Common myeloid progenitor, CD34-positive (primary cell): ENCODE results near the gene MYF5.
A peak's percentile ranks its signal among the peaks of the same experiment; 100 is the strongest.

Experiments
- CTCF ChIA-PET: fragments of 350-600 bp; sonication (Branson Sonifier 250); formaldehyde crosslinking; loops from one replicate; lab custom pipeline; 2021; ENCODE audit warnings: antibody characterized with exemption; lab: Charles Lee
- POLR2A ChIA-PET: fragments of 350-600 bp; sonication (Branson Sonifier 250); formaldehyde crosslinking; loops from one replicate; lab custom pipeline; 2021; ENCODE audit warnings: antibody characterized with exemption; lab: Charles Lee
- DNase-seq, 3 donors: peaks; one replicate each; pipeline versions ENCODE4 v3.0.0 to v3.0.0-alpha.2; 2013
- H3K27ac ChIP-seq, 2 experiments: 1 replicate in 1 of 2; 2 replicates in 1 of 2; pipeline ENCODE4 v1.7.0; 2013; ENCODE audit warnings: inconsistent platforms in 2 of 2, low read length in 2 of 2, mild to moderate bottlenecking in 2 of 2, low read depth in 1 of 2, moderate library complexity in 1 of 2; ENCODE audit not compliant: severe bottlenecking in 2 of 2, insufficient read depth in 1 of 2, poor library complexity in 1 of 2
- H3K27me3 ChIP-seq, 5 experiments: replicated peaks in 2 of 5; 1 replicate in 3 of 5; 2 replicates in 2 of 5; pipeline versions ENCODE4 v1.6.1 to v1.7.0; 2013; ENCODE audit warnings: low read length in 4 of 5, mild to moderate bottlenecking in 2 of 5, moderate library complexity in 2 of 5, inconsistent platforms in 1 of 5; ENCODE audit not compliant: insufficient read depth in 5 of 5, control insufficient read depth in 4 of 5
- H3K36me3 ChIP-seq, 4 experiments: 1 replicate in 2 of 4; 2 replicates in 2 of 4; pipeline versions ENCODE4 v1.6.1 to v1.7.0; 2013; ENCODE audit warnings: low read length in 3 of 4, control low read depth in 1 of 4, mild to moderate bottlenecking in 1 of 4; ENCODE audit not compliant: control insufficient read depth in 4 of 4, insufficient read depth in 4 of 4
- H3K4me1 ChIP-seq, 4 experiments: 1 replicate in 3 of 4; 2 replicates in 1 of 4; pipeline versions ENCODE4 v1.6.1 to v1.7.1; 2013; ENCODE audit warnings: low read length in 3 of 4, mild to moderate bottlenecking in 3 of 4, control low read depth in 1 of 4, inconsistent platforms in 1 of 4, moderate library complexity in 1 of 4; ENCODE audit not compliant: control insufficient read depth in 4 of 4, insufficient read depth in 4 of 4; ENCODE audit errors: control extremely low read depth in 1 of 4
- H3K4me3 ChIP-seq, 7 experiments: 1 replicate in 4 of 7; 2 replicates in 3 of 7; pipeline versions ENCODE4 v1.5.1 to v1.7.0; 2013; ENCODE audit warnings: mild to moderate bottlenecking in 7 of 7, low read length in 6 of 7, moderate library complexity in 6 of 7, inconsistent platforms in 2 of 7, low read depth in 2 of 7, control low read depth in 1 of 7; ENCODE audit not compliant: insufficient read depth in 4 of 7, control insufficient read depth in 1 of 7; ENCODE audit errors: extremely low read depth in 1 of 7
- H3K9me3 ChIP-seq, 5 experiments: 1 replicate in 4 of 5; 2 replicates in 1 of 5; pipeline versions ENCODE4 v1.6.1 to v1.7.1; 2013; ENCODE audit warnings: low read length in 4 of 5, mild to moderate bottlenecking in 2 of 5, inconsistent platforms in 1 of 5, low read depth in 1 of 5, moderate library complexity in 1 of 5; ENCODE audit not compliant: control insufficient read depth in 4 of 5, insufficient read depth in 2 of 5; ENCODE audit errors: control extremely low read depth in 1 of 5
- WGBS: methylation state at CpG from one replicate; pipeline ENCODE4 v1.1.5; 2013; ENCODE audit not compliant: insufficient coverage; 5-methylcytosine and 5-hydroxymethylcytosine counted together

The MYF5 gene

GRCh38 chr12:80698847-80699542 lies 17.7 kb upstream of the MYF5 start:
- Histone ChIP-seq H3K4me3 (no peak overlapping the region), H3K36me3 (no peaks in the 10 kb centered on the region), H3K4me1 (no peaks in the 10 kb centered on the region), H3K9me3 (no peaks in the 10 kb centered on the region), H3K27me3 (peaks cover 0 to 8% (median 7%) of the 10 kb centered on the region in 5 experiments), H3K27ac (no peak overlapping the region)
- CTCF ChIA-PET = no interaction called here
- POLR2A ChIA-PET = no interaction called here
- 86% methylated on average over 5 of the region's 7 CpGs for WGBS
- no peak for DNase-seq

- no CpG with 5 or more reads among the region's 2 CpGs for WGBS
- H3K27ac ChIP-seq = no peak overlapping the region
- CTCF ChIA-PET = no interaction called here
Observed at GRCh38 chr12:80700327-80700726, 16.4 kb upstream of the MYF5 start.

GRCh38 chr12:80701388-80701787 lies 15.3 kb upstream of the MYF5 start:
- Histone ChIP-seq H3K27ac (no peak overlapping the region), H3K9me3 (peaks cover 0 to 1% (median 0%) of the 10 kb centered on the region in 5 experiments), H3K36me3 (no peaks in the 10 kb centered on the region), H3K4me3 (no peak overlapping the region), H3K4me1 (no peaks in the 10 kb centered on the region), H3K27me3 (peaks cover 3 to 18% (median 11%) of the 10 kb centered on the region in 5 experiments)
- WGBS = 100% methylated on average over 1 of the region's 2 CpGs
- no peak for DNase-seq
- CTCF ChIA-PET = no interaction called here
- POLR2A ChIA-PET = no interaction called here

More at GRCh38 chr12:80700327-80700726, 16.4 kb upstream of the MYF5 start:
- DNase-seq = no peak
- POLR2A ChIA-PET = no interaction called here
- Histone ChIP-seq H3K36me3 (no peaks in the 10 kb centered on the region), H3K4me3 (no peak overlapping the region), H3K9me3 (no peaks in the 10 kb centered on the region), H3K27me3 (peaks cover 0 to 12% (median 7%) of the 10 kb centered on the region in 5 experiments), H3K4me1 (no peaks in the 10 kb centered on the region)

GRCh38 chr12:80702889-80703805 lies 13.6 kb upstream of the MYF5 start:
- ChIA-PET CTCF (no interaction called here), POLR2A (no interaction called here)
- DNase-seq = no peak
- H3K9me3 ChIP-seq = peaks cover 0 to 1% (median 0%) of the 10 kb centered on the region in 5 experiments
- H3K4me1 ChIP-seq = peaks cover 0 to 6% (median 3%) of the 10 kb centered on the region in 4 experiments
- no peak overlapping the region for H3K27ac ChIP-seq
- no peak overlapping the region for H3K4me3 ChIP-seq
- WGBS = 83% methylated on average over 10 of the region's 12 CpGs
- no peaks in the 10 kb centered on the region for H3K36me3 ChIP-seq
- peaks cover 12 to 36% (median 22%) of the 10 kb centered on the region in 5 experiments for H3K27me3 ChIP-seq

- no peak for DNase-seq
- ChIA-PET POLR2A (no interaction called here), CTCF (no interaction called here)
- no peak overlapping the region for H3K4me3 ChIP-seq
- WGBS = no CpG with 5 or more reads among the region's 2 CpGs
- no peak overlapping the region for H3K27ac ChIP-seq
- peaks cover 0 to 12% (median 10%) of the 10 kb centered on the region in 4 experiments for H3K4me1 ChIP-seq
- H3K27me3 ChIP-seq = peaks cover 20 to 47% (median 25%) of the 10 kb centered on the region in 5 experiments
- no peaks in the 10 kb centered on the region for H3K36me3 ChIP-seq
- peaks cover 0 to 1% (median 0%) of the 10 kb centered on the region in 5 experiments for H3K9me3 ChIP-seq
Observed at GRCh38 chr12:80704420-80704819, 12.3 kb upstream of the MYF5 start.

- H3K4me1 ChIP-seq = peaks cover 0 to 12% (median 10%) of the 10 kb centered on the region in 4 experiments
- peaks cover 0 to 1% (median 0%) of the 10 kb centered on the region in 5 experiments for H3K9me3 ChIP-seq
- DNase-seq = no peak
- H3K36me3 ChIP-seq = no peaks in the 10 kb centered on the region
- H3K27me3 ChIP-seq = peaks cover 33 to 71% (median 38%) of the 10 kb centered on the region in 5 experiments
- H3K27ac ChIP-seq = no peak within 1 kb of the TSS
- H3K4me3 ChIP-seq = peak within 1 kb of the TSS in 5 of 7 experiments; percentile 21 to 63 (median 47)
- 61% methylated on average over 4 of the region's 4 CpGs for WGBS
- ChIA-PET POLR2A (no interaction called here), CTCF (interaction anchor here (0.6 kb wide), 1 partner anchor 1306 kb away, joined by 3 read pairs; no protein-coding TSS in a partner anchor)
Observed at GRCh38 chr12:80707126-80707829, 9.4 kb upstream of the MYF5 start, which contains the start of gene MYF6. Gene MYF6 (plus strand): TSS chr12:80707634. CDS start chr12:80707720, 86 bp downstream.
